Measurements from ENCODE around the gene HSF2BP. TPM values are rescaled to one million over a fixed set of nuclear protein-coding genes. Genes with fewer than 3 reads are reported as not detected.

HSF2BP gene
- total and polyA plus RNA-seq, 2 of the 8 experiments (the other 6 are each of a cell fraction or from before 2014, with no cell fraction given), result 0.51 to 0.93 TPM

DNA sequence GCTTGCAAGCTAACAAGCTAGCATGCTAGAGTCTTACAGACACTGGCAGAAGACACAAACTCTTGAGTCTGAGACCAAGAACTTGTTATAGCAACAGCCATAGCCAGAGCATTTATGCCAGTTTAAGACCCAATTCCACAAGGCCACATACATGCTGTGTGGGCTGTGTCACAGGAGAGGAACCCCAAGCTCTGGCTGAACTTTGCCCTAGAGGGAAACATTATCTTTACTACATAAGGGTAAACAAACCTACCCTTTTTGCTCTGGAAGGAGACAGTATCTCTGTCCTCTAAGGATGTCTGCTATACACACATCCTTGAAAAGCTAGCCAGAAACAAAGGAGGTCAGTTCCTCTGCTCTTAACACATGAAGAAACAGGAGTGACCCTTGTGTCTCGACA is 70.3 kb downstream of the HSF2BP start:
- Histone ChIP-seq H3K14ac (ENCODE audit: insufficient read length) (no peak overlapping the region), H3K79me2 (ENCODE audit: control insufficient read depth in 1 of 2, insufficient read depth in 2 of 2, low read length in 2 of 2) (no peaks in the 10 kb centered on the region), H4K20me1 (replicated peaks in 1 of 2; ENCODE audit: control insufficient read depth in 1 of 2, insufficient read depth in 2 of 2, low read length in 2 of 2) (no peaks in the 10 kb centered on the region), H2BK15ac (ENCODE audit: low read length) (no peak overlapping the region), H3K23me2 (ENCODE audit: low read depth, low read length) (no peaks in the 10 kb centered on the region), H4K91ac (replicated peaks; ENCODE audit: insufficient read length, low read length) (no peak overlapping the region), H3K4me1 (replicated peaks in 1 of 4; ENCODE audit: control insufficient read depth in 3 of 4, insufficient read depth in 4 of 4, low read length in 3 of 4) (no peaks in the 10 kb centered on the region; a peak in 2 of 7 replicates), H2BK12ac (ENCODE audit: low read depth, low read length) (no peak overlapping the region), H2BK120ac (replicated peaks; ENCODE audit: low read depth, low read length) (no peak overlapping the region), H3K4me3 (ENCODE audit: extremely low read depth in 1 of 4, insufficient read depth in 2 of 4, low read depth in 3 of 4, low read length in 4 of 4) (no peak overlapping the region), H3K4me2 (ENCODE audit: insufficient read depth in 1 of 2, low read depth in 2 of 2, low read length in 2 of 2) (no peak overlapping the region), H2AK5ac (ENCODE audit: low read depth, low read length) (no peak overlapping the region), H2BK20ac (ENCODE audit: low read length) (no peak overlapping the region), H3K9ac (replicated peaks in 1 of 4; ENCODE audit: extremely low read depth in 1 of 4, low read depth in 3 of 4, low read length in 3 of 4) (no peak overlapping the region), H3K9me3 (ENCODE audit: insufficient read depth in 2 of 2, low read depth in 1 of 2, low read length in 1 of 2) (no peaks in the 10 kb centered on the region), H4K5ac (ENCODE audit: insufficient read length, low read depth, low read length) (no peak overlapping the region), H2BK5ac (ENCODE audit: low read depth, low read length) (no peak overlapping the region), H2AFZ (ENCODE audit: low read length) (no peak overlapping the region), H3K23ac (ENCODE audit: insufficient read length) (no peak overlapping the region), H3K36me3 (ENCODE audit: control insufficient read depth in 2 of 4, insufficient read depth in 4 of 4, low read length in 3 of 4) (no peaks in the 10 kb centered on the region), H3K27me3 (replicated peaks in 1 of 4; ENCODE audit: control insufficient read depth in 3 of 4, extremely low read depth in 1 of 4, insufficient read depth in 3 of 4, low read length in 3 of 4) (no peaks in the 10 kb centered on the region), H3K79me1 (ENCODE audit: low read depth, low read length) (no peaks in the 10 kb centered on the region), H3K4ac (replicated peaks; ENCODE audit: insufficient read length, low read depth, low read length) (no peak overlapping the region), H3K27ac (ENCODE audit: low read depth, low read length) (no peak overlapping the region), H4K8ac (ENCODE audit: extremely low read depth, insufficient read depth, low read length) (no peak overlapping the region), H3K18ac (ENCODE audit: extremely low read depth, low read length) (no peak overlapping the region), H3K56ac (replicated peaks; ENCODE audit: insufficient read length, low read depth, low read length) (no peak overlapping the region)
- ChIA-PET CTCF (ENCODE audit: partially characterized antibody) (interaction anchor here (1.5 kb wide), 1 partner anchor 22 kb away, joined by 3 read pairs; no protein-coding TSS in a partner anchor), POLR2A (ENCODE audit: partially characterized antibody) (no interaction called here)
- 88% methylated on average over 1 of the region's 1 CpG; no CpG with 5 or more reads in 1 of the 2 experiments for WGBS, 2 experiments (ENCODE audit: extremely low coverage in 1 of 2, insufficient coverage in 1 of 2, insufficient read length in 1 of 2, insufficient replicate concordance in 2 of 2, low coverage in 1 of 2, low lambda C conversion rate in 2 of 2, missing lambda C conversion rate in 1 of 2)
- FAIRE-seq (no peak), DNase-seq (ENCODE audit: low read depth in 1 of 2, low spot score in 2 of 2) (no peak)
- TF ChIP-seq SRF (IDR thresholded peaks at IDR 0.05; ENCODE audit: low read depth, low read length) (no peak), RFX5 (IDR thresholded peaks at IDR 0.05; ENCODE audit: borderline replicate concordance, low read depth, low read length) (no peak), CHD2 (IDR thresholded peaks at IDR 0.05; ENCODE audit: low read length) (no peak), CBX8 (IDR thresholded peaks at IDR 0.05; ENCODE audit: borderline replicate concordance, low read depth, low read length) (no peak), SP1 (IDR thresholded peaks at IDR 0.05; ENCODE audit: low read depth, low read length) (no peak), SUZ12 (IDR thresholded peaks at IDR 0.05; ENCODE audit: low read length) (no peak), GABPA (IDR thresholded peaks at IDR 0.05; ENCODE audit: borderline replicate concordance, insufficient read depth, low read length) (no peak), SP4 (IDR thresholded peaks at IDR 0.05; ENCODE audit: low read length) (no peak), TBP (IDR thresholded peaks at IDR 0.05; ENCODE audit: low read depth, low read length) (no peak), CEBPB (IDR thresholded peaks at IDR 0.05; ENCODE audit: low read depth, low read length) (no peak), POU5F1 (IDR thresholded peaks at IDR 0.05; ENCODE audit: low read depth, low read length) (no peak)
- TF ChIP-seq, protein P1, sequence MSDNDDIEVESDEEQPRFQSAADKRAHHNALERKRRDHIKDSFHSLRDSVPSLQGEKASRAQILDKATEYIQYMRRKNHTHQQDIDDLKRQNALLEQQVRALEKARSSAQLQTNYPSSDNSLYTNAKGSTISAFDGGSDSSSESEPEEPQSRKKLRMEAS (IDR thresholded peaks at IDR 0.05), result no peak
- TF ChIP-seq, protein P2, sequence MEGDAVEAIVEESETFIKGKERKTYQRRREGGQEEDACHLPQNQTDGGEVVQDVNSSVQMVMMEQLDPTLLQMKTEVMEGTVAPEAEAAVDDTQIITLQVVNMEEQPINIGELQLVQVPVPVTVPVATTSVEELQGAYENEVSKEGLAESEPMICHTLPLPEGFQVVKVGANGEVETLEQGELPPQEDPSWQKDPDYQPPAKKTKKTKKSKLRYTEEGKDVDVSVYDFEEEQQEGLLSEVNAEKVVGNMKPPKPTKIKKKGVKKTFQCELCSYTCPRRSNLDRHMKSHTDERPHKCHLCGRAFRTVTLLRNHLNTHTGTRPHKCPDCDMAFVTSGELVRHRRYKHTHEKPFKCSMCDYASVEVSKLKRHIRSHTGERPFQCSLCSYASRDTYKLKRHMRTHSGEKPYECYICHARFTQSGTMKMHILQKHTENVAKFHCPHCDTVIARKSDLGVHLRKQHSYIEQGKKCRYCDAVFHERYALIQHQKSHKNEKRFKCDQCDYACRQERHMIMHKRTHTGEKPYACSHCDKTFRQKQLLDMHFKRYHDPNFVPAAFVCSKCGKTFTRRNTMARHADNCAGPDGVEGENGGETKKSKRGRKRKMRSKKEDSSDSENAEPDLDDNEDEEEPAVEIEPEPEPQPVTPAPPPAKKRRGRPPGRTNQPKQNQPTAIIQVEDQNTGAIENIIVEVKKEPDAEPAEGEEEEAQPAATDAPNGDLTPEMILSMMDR (IDR thresholded peaks at IDR 0.05; ENCODE audit: control extremely low read depth in 1 of 3, insufficient read depth in 1 of 3, low read depth in 1 of 3, low read length in 3 of 3), result no peak
